HL-60/S4 treated with phorbol 12-myristate 13-acetate at 8.2 ng/mL for 4 days and 3 days (cell line): ENCODE measurements around the gene CEP128.

ENCODE experiments used
- in situ Hi-C: fragments of 300-500 bp; cut with MboI; formaldehyde crosslinking; loops from 2 replicates; pipeline ENCODE4 v1.15.0; 2022; ENCODE audit warnings: low sequenced_read_pairs

The CEP128 gene

GRCh38 chr14:80496090-80496489, 445.4 kb downstream of the CEP128 start:
- in situ Hi-C loops = no loop called here

- in situ Hi-C loops = no loop called here
Measured at GRCh38 chr14:80494769-80495168, 446.8 kb downstream of the CEP128 start.

- in situ Hi-C loops = no loop called here
Measured at GRCh38 chr14:80493620-80494019, 447.9 kb downstream of the CEP128 start.

GRCh38 chr14:80491650-80492049, 449.9 kb downstream of the CEP128 start:
- in situ Hi-C loops = no loop called here

- in situ Hi-C loops = no loop called here
Measured at GRCh38 chr14:80491131-80491530, 450.4 kb downstream of the CEP128 start.

GRCh38 chr14:80489513-80489912, 452.0 kb downstream of the CEP128 start:
- in situ Hi-C loops = no loop called here

GRCh38 chr14:80485764-80486163, 455.8 kb downstream of the CEP128 start:
- in situ Hi-C loops = no loop called here

GRCh38 chr14:80483331-80483730, 458.2 kb downstream of the CEP128 start:
- in situ Hi-C loops = no loop called here

- in situ Hi-C loops = no loop called here
Measured at GRCh38 chr14:80477388-80478160, 464.0 kb downstream of the CEP128 start.

GRCh38 chr14:80475074-80475473, 466.5 kb downstream of the CEP128 start:
- in situ Hi-C loops = no loop called here

- in situ Hi-C loops = no loop called here
Measured at GRCh38 chr14:80468331-80469122, 473.0 kb downstream of the CEP128 start.

- in situ Hi-C loops = no loop called here
Measured at GRCh38 chr14:80465546-80466220, 475.9 kb downstream of the CEP128 start.

GRCh38 chr14:80464531-80465149, 476.9 kb downstream of the CEP128 start:
- in situ Hi-C loops = no loop called here

GRCh38 chr14:80456209-80456608, 485.3 kb downstream of the CEP128 start:
- in situ Hi-C loops = no loop called here

GRCh38 chr14:80455031-80455430, 486.5 kb downstream of the CEP128 start:
- in situ Hi-C loops = no loop called here

GRCh38 chr14:80448267-80448666, 493.3 kb downstream of the CEP128 start:
- in situ Hi-C loops = no loop called here

GRCh38 chr14:80447392-80447791, 494.1 kb downstream of the CEP128 start:
- in situ Hi-C loops = no loop called here
